ENCODE measurements around the gene EEF1AKMT3.
"Not testable (repeated sequence)": the region's sequence is repeated elsewhere in the genome, so short reads cannot be mapped to it uniquely, and the experiment has no call there.

The EEF1AKMT3 gene

DNA sequence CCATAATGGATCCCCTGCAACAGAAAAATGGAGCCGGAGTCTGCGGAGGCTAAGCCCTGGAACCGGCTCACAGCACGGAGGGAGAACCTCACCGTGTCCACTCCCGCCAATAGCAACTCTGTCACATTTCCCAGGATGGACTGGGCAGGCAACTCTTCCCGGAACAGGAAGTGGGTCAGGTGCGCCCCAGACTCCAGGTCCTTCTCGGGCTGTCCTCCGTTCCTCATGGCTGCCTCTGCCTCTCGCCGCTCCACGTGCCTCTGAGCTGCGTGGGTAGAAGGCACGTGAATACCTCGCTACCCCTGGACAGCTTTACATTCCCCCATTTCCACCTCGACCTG lies 7.8 kb upstream of the EEF1AKMT3 start:
- no peak for DNase-seq (ENCODE audit: low read depth in 1 of 2, low spot score in 1 of 2)

GRCh38 chr12:57765003-57765697 lies 7.3 kb upstream of the EEF1AKMT3 start:
- DNase-seq (ENCODE audit: low read depth in 1 of 2, low spot score in 1 of 2), result peak in 1 of 2 donors; percentile 35

DNA sequence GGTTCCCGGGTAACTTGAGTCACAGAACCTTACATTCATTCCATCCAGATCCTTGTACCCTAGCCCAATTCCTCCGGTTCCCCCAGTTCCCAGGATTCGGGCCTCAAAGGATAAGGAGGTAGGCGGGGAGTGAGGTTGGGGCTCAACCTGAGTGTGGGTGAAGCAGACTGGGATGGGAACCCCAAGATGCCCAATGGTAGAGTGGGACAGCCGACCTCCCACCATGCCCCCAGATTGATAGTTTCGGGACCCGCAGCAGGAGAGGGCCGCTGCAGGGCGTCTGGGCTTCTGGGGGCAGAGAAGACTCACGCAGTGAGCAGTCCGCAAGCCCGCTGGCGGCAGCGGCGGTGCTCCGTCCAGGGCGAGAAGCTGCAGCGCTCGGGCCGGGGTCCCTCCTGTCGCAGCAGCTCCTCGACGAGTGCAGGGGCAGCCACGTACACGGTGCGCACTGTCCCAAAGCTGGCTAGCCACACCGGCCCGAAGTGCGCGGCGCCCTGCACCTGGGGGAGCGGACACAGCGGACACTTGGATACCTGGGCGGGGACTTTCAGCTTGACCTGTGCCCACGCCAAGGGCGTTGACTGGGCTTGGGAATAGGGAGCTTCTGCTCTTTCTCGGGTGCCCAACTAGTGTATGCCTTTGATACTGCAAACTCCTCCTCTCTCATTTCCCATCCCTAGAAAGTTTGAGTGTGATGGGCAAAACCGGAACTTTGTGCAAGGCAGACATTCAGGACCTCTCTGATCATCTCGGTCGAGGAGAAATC lies 6.5 kb upstream of the EEF1AKMT3 start:
- no peak for DNase-seq (ENCODE audit: low read depth in 1 of 2, low spot score in 1 of 2)

DNA sequence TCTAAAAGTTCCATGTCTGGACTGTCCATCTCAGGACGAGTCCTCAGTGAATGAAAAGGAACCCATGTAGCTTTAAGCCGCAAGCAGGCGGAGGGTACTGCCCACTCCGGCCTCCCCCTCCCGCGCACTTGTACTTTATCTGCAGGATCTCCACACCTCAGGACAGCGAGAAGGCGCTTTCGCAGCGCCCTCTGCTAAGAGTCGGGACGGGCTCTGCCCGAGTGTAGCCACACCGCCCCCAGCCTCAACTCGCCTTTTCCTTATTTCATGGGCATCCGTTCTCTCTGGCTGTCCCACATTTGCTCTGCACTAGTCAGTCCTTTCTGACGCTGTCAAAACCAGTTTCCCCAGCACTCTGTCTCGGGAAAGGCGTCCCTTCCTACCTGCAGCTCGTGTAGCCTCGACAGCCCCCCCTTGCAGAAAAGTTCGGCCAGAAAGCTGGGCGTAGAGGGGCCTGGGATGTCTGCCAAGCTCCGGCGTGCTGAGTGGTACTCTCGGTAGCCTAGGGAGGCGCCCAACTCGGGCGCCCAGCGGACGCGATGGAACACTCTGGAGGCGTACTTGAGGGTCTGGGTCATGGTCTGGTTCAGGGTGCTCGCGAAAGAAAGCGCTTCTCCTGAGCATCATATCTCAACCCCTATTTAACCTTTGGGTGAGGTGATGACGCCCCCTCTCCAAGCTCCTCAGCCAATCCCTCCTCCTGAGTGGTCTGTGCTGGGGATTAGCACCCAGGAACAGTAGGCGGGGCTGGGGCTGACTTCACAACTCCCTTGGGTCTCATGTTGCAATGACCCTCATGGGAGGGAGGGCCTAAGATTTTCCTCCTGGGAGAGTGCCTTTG lies 5.7 kb upstream of the EEF1AKMT3 start, which contains the start of gene CYP27B1:
CYP27B1 (minus strand) TSS at position 615 of the 841 bp plus-strand sequence; CDS start at position 578, 37 bp downstream.
- no peak for DNase-seq (ENCODE audit: low read depth in 1 of 2, low spot score in 1 of 2)

- no peak for DNase-seq (ENCODE audit: low read depth in 1 of 2, low spot score in 1 of 2)
Observed at GRCh38 chr12:57767305-57767698, 5.1 kb upstream of the EEF1AKMT3 start.

GRCh38 chr12:57767876-57768275 lies 4.5 kb upstream of the EEF1AKMT3 start:
- DNase-seq (ENCODE audit: low read depth in 1 of 2, low spot score in 1 of 2), result no peak

- no peak for DNase-seq (ENCODE audit: low read depth in 1 of 2, low spot score in 1 of 2)
Observed at GRCh38 chr12:57769594-57769993, 2.8 kb upstream of the EEF1AKMT3 start.

DNA sequence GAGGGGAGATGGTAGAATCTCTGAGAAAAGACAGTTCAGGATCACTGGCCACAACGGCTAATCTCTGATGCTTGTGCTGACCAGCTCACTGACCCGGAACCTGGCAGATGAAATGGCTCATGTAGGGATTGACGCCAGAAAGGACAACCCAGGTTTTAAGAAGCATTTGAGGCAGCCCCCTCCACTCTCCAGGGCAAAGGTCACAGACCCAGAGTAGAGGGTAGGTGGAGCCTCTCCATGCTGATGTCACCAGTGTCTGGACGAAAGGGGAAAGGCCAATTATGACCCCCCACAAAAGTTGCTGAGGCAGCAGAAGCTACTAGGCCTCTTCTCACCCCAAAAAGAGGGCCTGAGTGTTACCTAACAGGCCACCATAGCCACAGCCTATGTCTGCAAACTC lies 1.7 kb upstream of the EEF1AKMT3 start:
- no peak for DNase-seq (ENCODE audit: low read depth in 1 of 2, low spot score in 1 of 2)

DNA sequence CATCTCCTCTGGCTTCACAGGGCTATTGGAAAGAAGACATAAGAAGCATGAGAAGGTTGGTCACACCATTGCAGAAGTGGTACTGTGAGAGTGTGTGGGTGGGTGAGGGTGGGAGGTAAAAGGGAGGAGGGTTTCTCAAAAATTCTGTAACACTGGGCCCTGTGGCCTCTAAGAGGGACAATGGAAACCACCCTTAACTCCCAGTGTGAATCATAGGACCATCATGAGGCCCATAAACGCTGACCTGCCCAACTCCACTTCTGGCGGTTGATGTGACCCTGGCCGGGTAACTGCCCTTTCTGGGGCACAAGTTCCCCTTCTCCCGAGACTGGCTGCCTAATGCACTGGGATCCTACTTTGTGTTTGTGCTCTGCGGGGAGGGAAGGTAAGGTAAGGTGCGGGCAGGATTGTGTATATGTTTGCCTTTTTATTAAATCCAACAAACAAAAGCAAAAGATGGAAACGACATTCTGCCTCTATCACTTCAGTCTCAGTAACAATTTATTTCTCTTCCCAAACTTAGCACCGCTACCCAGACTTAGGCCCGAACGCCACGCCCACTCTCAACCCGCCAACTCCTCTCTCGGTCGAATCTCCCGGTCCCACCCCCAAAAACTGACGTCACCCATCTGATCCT lies 1.1 kb upstream of the EEF1AKMT3 start:
- peak; percentile 53 to 75 for DNase-seq (ENCODE audit: low read depth in 1 of 2, low spot score in 1 of 2)

GRCh38 chr12:57771873-57772428 lies 463 bp upstream of the EEF1AKMT3 start, which contains the start of gene METTL1:
Gene METTL1, minus strand, starts transcription at chr12:57772105. Its CDS starts 22 bp downstream, at chr12:57772083.
- peak; percentile 74 to 85 for DNase-seq (ENCODE audit: low read depth in 1 of 2, low spot score in 1 of 2)

DNA sequence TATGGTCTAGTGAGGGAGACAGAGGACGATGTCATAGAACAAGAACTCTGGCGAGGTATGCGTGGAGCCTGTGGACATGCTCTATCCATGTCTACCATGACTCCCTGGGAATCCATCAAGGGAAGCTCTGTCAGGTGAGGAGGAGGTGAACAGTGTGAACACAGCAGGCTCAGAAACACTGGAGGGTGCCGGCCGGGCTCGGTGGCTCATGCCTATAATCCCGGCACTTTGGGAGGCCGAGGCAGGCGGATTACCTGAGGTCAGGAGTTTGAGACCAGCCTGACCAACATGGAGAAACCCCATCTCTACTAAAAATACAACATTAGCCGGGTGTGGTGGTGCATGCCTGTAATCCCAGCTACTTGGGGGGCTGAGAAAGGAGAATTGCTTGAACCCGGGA lies 2.2 kb downstream of the EEF1AKMT3 start:
- DNase-seq (ENCODE audit: low read depth in 1 of 2, low spot score in 1 of 2), result not testable (repeated sequence)

DNA sequence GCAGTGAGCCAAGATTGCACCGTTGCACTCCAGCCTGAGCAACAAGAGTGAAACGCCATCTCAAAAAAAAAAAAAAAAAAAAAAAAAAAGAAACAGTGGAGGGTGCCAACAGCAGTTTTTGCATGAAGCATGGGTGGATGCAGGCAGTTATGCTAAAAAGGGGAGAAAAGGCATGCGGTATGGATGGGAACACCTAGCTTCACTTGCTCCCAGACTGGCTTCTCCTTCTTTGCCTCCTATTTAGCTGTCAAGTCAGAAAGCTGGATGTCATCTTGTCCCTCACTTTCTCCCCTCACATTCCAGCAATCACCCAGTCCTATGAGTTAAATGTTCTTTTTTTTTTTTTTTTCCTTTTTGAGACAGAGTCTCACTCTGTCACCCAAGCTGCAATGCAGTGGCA lies 2.6 kb downstream of the EEF1AKMT3 start:
- no peak for DNase-seq (ENCODE audit: low read depth in 1 of 2, low spot score in 1 of 2)

- DNase-seq (ENCODE audit: low read depth in 1 of 2, low spot score in 1 of 2), result no peak
Observed at GRCh38 chr12:57775563-57776246, 3.3 kb downstream of the EEF1AKMT3 start.

DNA sequence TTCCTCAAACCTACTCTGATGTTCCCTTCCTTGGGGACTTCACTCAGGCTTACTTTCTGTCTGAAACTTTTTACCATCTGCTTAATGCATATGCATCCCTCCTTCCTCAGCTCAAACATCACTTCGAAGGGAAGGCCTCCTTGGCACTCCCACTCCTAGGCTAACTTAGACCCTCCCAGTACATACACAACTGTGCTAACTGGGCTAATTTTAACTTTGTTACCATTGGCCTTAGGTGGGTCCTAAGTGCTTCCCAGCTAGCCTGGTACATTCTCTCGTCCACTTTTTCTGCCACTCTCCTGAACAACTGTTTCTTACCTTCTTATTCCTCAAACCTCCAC lies 3.8 kb downstream of the EEF1AKMT3 start:
- no peak for DNase-seq (ENCODE audit: low read depth in 1 of 2, low spot score in 1 of 2)

GRCh38 chr12:57777367-57777766 lies 5.0 kb downstream of the EEF1AKMT3 start:
- no peak for DNase-seq (ENCODE audit: low read depth in 1 of 2, low spot score in 1 of 2)

- DNase-seq (ENCODE audit: low read depth in 1 of 2, low spot score in 1 of 2), result no peak
Observed at GRCh38 chr12:57777911-57778310, 5.5 kb downstream of the EEF1AKMT3 start.

DNA sequence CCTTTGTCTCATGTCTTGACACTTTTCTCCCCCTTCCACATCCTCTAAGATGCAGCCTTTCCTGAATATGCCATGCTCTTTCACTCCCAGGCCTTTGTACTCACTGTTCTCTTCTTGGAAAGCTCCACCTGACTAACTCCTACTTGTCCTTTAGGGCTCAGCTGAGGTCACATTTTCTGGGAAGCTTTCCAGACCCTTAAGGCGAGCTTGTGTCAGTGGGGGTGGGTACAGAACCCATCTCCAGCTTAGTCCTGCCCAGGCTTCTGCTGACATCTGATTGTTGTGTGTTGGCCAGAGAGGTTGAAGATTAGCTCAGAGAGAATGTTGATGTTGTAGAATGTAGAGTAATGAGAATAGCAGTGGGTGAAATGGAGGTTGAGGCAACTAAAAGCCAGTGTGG lies 7.3 kb downstream of the EEF1AKMT3 start:
- no peak for DNase-seq (ENCODE audit: low read depth in 1 of 2, low spot score in 1 of 2)

- DNase-seq (ENCODE audit: low read depth in 1 of 2, low spot score in 1 of 2), result no peak
Observed at GRCh38 chr12:57780284-57780897, 8.0 kb downstream of the EEF1AKMT3 start.

DNA sequence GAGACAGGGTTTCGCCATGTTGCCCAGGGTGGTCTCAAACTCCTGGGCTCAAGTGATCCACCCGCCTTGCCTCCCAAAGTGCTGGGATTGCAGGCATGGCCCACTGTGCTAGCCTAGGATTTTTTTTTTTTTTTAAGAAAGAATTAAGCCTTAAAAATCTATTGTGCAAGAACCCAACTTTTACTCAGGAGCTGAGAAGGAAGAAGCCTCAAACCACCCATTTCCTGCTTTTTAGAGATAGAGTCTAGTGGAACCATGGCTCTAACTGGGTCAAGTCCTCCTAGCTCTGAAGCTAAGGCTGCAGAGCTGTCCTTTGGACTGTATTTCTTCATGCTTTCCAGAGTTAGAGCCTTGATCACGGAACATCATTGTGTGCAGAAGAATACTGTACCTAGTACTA lies 8.8 kb downstream of the EEF1AKMT3 start:
- DNase-seq (ENCODE audit: low read depth in 1 of 2, low spot score in 1 of 2), result no peak

DNA sequence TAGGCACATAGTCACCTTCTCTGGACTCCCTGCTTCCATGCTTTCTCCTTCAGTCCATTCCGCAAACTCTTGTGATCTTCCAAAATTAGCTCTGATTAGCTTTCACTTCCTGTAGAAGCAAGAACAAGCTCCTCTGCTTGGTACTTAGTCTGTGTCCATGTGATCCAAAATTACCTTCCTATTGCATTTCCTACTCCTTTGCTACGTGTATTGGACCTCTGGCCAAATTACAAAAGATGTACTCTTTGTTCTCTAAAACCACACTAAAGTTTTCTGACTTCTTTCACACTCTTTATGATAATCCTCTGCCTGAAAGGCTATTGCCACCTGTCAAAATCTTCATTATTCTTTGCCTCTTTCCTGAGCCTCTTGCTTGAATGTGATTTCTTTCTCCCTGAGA lies 9.4 kb downstream of the EEF1AKMT3 start:
- no peak for DNase-seq (ENCODE audit: low read depth in 1 of 2, low spot score in 1 of 2)

Measured in activated T-helper 1 cell treated with anti-CD3 and anti-CD28 coated beads, Interleukin-2, amount 50 U/mL, for 16 hours (primary cell).